Esophagus (tissue), 2 donors: ENCODE data around the gene CD302. TPM values are rescaled to one million over a fixed set of nuclear protein-coding genes. Genes with fewer than 3 reads are reported as not detected.
"Not testable (repeated sequence)": the region's sequence is repeated elsewhere in the genome, so short reads cannot be mapped to it uniquely, and the experiment has no call there.

Experiments
- H3K27ac ChIP-seq, 2 donors: one replicate each; pipeline ENCODE4 v1.5.1; 2013; ENCODE audit warnings: low read depth in 2 of 2, mild to moderate bottlenecking in 2 of 2, inconsistent platforms in 1 of 2, low read length in 1 of 2, moderate library complexity in 1 of 2
- H3K27me3 ChIP-seq, 2 donors: one replicate each; pipeline ENCODE4 v1.6.1; 2013; ENCODE audit warnings: low read length in 2 of 2, control low read depth in 1 of 2, mild to moderate bottlenecking in 1 of 2; ENCODE audit not compliant: insufficient read depth in 2 of 2, control insufficient read depth in 1 of 2
- H3K36me3 ChIP-seq, 2 donors: one replicate each; pipeline ENCODE4 v1.6.1; 2013; ENCODE audit warnings: low read length in 1 of 2; ENCODE audit not compliant: control insufficient read depth in 2 of 2, insufficient read depth in 2 of 2
- H3K4me1 ChIP-seq, 2 donors: one replicate each; pipeline ENCODE4 v1.6.1; 2013; ENCODE audit warnings: low read length in 1 of 2; ENCODE audit not compliant: control insufficient read depth in 2 of 2, insufficient read depth in 2 of 2
- H3K4me3 ChIP-seq, 2 donors: one replicate each; pipeline ENCODE4 v1.5.1; 2013; ENCODE audit warnings: low read length in 2 of 2, mild to moderate bottlenecking in 2 of 2, low read depth in 1 of 2, moderate library complexity in 1 of 2
- H3K9me3 ChIP-seq, 2 donors: one replicate each; pipeline ENCODE4 v1.6.1; 2013; ENCODE audit warnings: mild to moderate bottlenecking in 2 of 2, low read depth in 1 of 2, low read length in 1 of 2, moderate library complexity in 1 of 2; ENCODE audit not compliant: control insufficient read depth in 2 of 2, insufficient read depth in 1 of 2
- whole genome bisulfite sequencing, 2 donors: extraction: QIAGEN DNeasy Blood & Tissue Kit; methylation state at CpG; one replicate each; pipeline ENCODE4 v1.1.7; 2013; 5-methylcytosine and 5-hydroxymethylcytosine counted together
- polyA plus RNA-seq, 2 donors: library from polyadenylated mRNA; stranded (reverse); fragments of 200-250 nt; gene quantifications; one replicate each; pipeline ENCODE4 v1.2.3, GENCODE V29; 2013
- donor health status: healthy with polysubstance abuse.
- donor health status: Bipolar disorder and iron deficiency.

The CD302 gene
- polyA plus RNA-seq, 2 donors = 2.4 to 3.8 TPM

GRCh38 chr2:159759577-159759976, 38.4 kb downstream of the CD302 start:
- Histone ChIP-seq H3K27me3 (no peaks in the 10 kb centered on the region), H3K27ac (no peak overlapping the region), H3K4me3 (no peak overlapping the region), H3K4me1 (no peaks in the 10 kb centered on the region), H3K9me3 (no peaks in the 10 kb centered on the region), H3K36me3 (peaks cover 0 to 7% of the 10 kb centered on the region in 2 donors)
- WGBS, 2 donors = 82 to 84% methylated on average over 3 of the region's 3 CpGs

GRCh38 chr2:159758686-159759085, 39.3 kb downstream of the CD302 start:
- WGBS, 2 donors = 60 to 71% methylated on average over 1 of the region's 1 CpG
- Histone ChIP-seq H3K36me3 (peaks cover 3 to 7% of the 10 kb centered on the region in 2 donors), H3K9me3 (no peaks in the 10 kb centered on the region), H3K27me3 (no peaks in the 10 kb centered on the region), H3K4me3 (no peak overlapping the region), H3K4me1 (no peaks in the 10 kb centered on the region), H3K27ac (no peak overlapping the region)

- Histone ChIP-seq H3K27ac (no peak overlapping the region), H3K9me3 (no peaks in the 10 kb centered on the region), H3K4me3 (no peak overlapping the region), H3K36me3 (peaks cover 3 to 7% of the 10 kb centered on the region in 2 donors), H3K4me1 (no peaks in the 10 kb centered on the region), H3K27me3 (no peaks in the 10 kb centered on the region)
- 76 to 81% methylated on average over 1 of the region's 1 CpG for WGBS, 2 donors
Measured at GRCh38 chr2:159758239-159758638, 39.8 kb downstream of the CD302 start.

GRCh38 chr2:159755788-159756187, 42.2 kb downstream of the CD302 start:
- Histone ChIP-seq H3K4me3 (no peak overlapping the region), H3K36me3 (peaks cover 3 to 5% of the 10 kb centered on the region in 2 donors), H3K27me3 (no peaks in the 10 kb centered on the region), H3K27ac (no peak overlapping the region), H3K4me1 (no peaks in the 10 kb centered on the region), H3K9me3 (no peaks in the 10 kb centered on the region)

GRCh38 chr2:159755014-159755413, 43.0 kb downstream of the CD302 start:
- 95 to 97% methylated on average over 2 of the region's 2 CpGs for WGBS, 2 donors
- Histone ChIP-seq H3K4me1 (no peaks in the 10 kb centered on the region), H3K36me3 (peaks cover 3 to 5% of the 10 kb centered on the region in 2 donors), H3K9me3 (no peaks in the 10 kb centered on the region), H3K27me3 (no peaks in the 10 kb centered on the region), H3K4me3 (no peak overlapping the region), H3K27ac (no peak overlapping the region)

GRCh38 chr2:159753797-159754196, 44.2 kb downstream of the CD302 start:
- Histone ChIP-seq H3K4me1 (no peaks in the 10 kb centered on the region), H3K4me3 (no peak overlapping the region), H3K27ac (no peak overlapping the region), H3K27me3 (no peaks in the 10 kb centered on the region), H3K9me3 (no peaks in the 10 kb centered on the region), H3K36me3 (peaks cover 3 to 4% of the 10 kb centered on the region in 2 donors)
- WGBS, 2 donors = 79% methylated on average over 4 of the region's 4 CpGs

GRCh38 chr2:159750873-159751272, 47.1 kb downstream of the CD302 start:
- H3K27me3 ChIP-seq = no peaks in the 10 kb centered on the region
- peaks cover 5 to 11% of the 10 kb centered on the region in 2 donors for H3K36me3 ChIP-seq
- WGBS, 2 donors = 89 to 94% methylated on average over 1 of the region's 1 CpG
- H3K9me3 ChIP-seq = no peaks in the 10 kb centered on the region
- H3K27ac ChIP-seq = no peak overlapping the region
- H3K4me3 ChIP-seq = no peak overlapping the region
- H3K4me1 ChIP-seq = no peaks in the 10 kb centered on the region

GRCh38 chr2:159748089-159748488, 49.9 kb downstream of the CD302 start:
- Histone ChIP-seq H3K4me3 (no peak overlapping the region), H3K36me3 (peaks cover 2 to 14% of the 10 kb centered on the region in 2 donors), H3K27ac (no peak overlapping the region), H3K27me3 (no peaks in the 10 kb centered on the region), H3K4me1 (peaks cover 0 to 2% of the 10 kb centered on the region in 2 donors), H3K9me3 (no peaks in the 10 kb centered on the region)
- WGBS, 2 donors = 97% methylated on average over 9 of the region's 9 CpGs

GRCh38 chr2:159745237-159745636, 52.8 kb downstream of the CD302 start:
- 93 to 98% methylated on average over 11 of the region's 11 CpGs for WGBS, 2 donors
- H3K4me3 ChIP-seq, H3K27ac ChIP-seq, H3K4me1 ChIP-seq, H3K27me3 ChIP-seq, H3K9me3 ChIP-seq: not testable (repeated sequence)
- H3K36me3 ChIP-seq = peaks cover 2 to 15% of the 10 kb centered on the region in 2 donors

- Histone ChIP-seq H3K27me3 (no peaks in the 10 kb centered on the region), H3K4me3 (no peak overlapping the region), H3K9me3 (no peaks in the 10 kb centered on the region), H3K27ac (no peak overlapping the region), H3K36me3 (peaks cover 2 to 15% of the 10 kb centered on the region in 2 donors), H3K4me1 (peaks cover 0 to 2% of the 10 kb centered on the region in 2 donors)
- 70 to 75% methylated on average over 3 of the region's 3 CpGs for WGBS, 2 donors
Measured at GRCh38 chr2:159744363-159744762, 53.6 kb downstream of the CD302 start.
